ENCODE data around the gene LRRC47.
A peak's percentile ranks its signal among the peaks of the same experiment; 100 is the strongest.

The LRRC47 gene

DNA sequence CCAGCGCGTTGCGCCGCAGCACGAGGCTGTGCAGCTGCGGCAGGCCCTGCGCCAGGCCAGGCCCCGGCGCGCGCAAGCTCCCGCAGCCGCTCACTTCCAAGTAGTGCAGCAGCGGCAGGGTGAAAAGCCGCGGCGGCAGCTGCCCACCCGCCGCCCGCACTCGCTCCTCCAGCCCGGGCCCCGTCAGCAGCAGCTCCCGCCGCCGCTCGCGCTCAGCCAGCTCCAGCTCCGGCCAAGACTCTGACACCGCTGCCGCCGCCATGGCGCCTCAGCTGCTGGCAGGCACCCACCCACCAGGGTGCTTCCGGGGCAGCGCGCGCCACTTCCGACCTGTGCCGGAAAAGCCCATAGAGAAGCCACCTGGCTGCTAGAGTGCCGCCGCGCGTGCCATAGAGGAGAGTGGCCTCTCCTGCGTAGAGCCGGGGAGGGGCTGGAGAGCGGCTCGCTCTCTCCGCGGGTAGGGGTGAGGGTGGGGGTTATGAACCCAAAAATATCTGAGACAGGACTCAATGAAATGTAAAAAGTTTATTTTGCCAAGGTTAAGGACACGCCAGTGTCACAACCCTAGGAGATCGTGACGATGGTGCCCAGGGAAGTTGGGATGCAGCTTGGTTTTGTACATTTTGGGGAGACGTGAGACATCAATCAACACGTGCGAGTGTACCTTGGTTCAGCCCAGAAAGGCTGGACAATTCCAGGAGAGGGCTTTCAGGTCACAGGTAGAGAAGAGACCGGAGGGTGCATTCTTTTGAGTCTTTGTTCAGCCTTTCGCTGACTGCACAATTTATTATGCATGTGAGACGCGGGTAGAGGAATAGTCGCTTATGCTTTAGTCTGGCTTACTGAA, at the start of gene LRRC47:
Gene LRRC47 (minus strand): TSS at position 284 of the 847 bp plus-strand sequence. CDS start 22 bp downstream, at position 262.
- Histone ChIP-seq H3K4me3 (peak within 1 kb of the TSS; percentile 80 to 97), H3K4me1 (peaks cover 0 to 48% (median 33%) of the 10 kb centered on the region in 4 donors), H3K27me3 (peaks cover 0 to 8% of the 10 kb centered on the region in 2 donors), H3K27ac (peak within 1 kb of the TSS; percentile 69 to 74), H3K9me3 (no peaks in the 10 kb centered on the region), H3K36me3 (peaks cover 0 to 12% (median 0%) of the 10 kb centered on the region in 3 donors)
- intact Hi-C loops (cut with DNase I; ENCODE audit: low total_unique reads), result no loop called here
- TF ChIP-seq, protein P1, sequence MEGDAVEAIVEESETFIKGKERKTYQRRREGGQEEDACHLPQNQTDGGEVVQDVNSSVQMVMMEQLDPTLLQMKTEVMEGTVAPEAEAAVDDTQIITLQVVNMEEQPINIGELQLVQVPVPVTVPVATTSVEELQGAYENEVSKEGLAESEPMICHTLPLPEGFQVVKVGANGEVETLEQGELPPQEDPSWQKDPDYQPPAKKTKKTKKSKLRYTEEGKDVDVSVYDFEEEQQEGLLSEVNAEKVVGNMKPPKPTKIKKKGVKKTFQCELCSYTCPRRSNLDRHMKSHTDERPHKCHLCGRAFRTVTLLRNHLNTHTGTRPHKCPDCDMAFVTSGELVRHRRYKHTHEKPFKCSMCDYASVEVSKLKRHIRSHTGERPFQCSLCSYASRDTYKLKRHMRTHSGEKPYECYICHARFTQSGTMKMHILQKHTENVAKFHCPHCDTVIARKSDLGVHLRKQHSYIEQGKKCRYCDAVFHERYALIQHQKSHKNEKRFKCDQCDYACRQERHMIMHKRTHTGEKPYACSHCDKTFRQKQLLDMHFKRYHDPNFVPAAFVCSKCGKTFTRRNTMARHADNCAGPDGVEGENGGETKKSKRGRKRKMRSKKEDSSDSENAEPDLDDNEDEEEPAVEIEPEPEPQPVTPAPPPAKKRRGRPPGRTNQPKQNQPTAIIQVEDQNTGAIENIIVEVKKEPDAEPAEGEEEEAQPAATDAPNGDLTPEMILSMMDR (IDR thresholded peaks at IDR 0.05), result peak in 1 of 2 experiments; percentile 6
- peak; percentile 93 to 96 for DNase-seq

- H3K36me3 ChIP-seq, result peaks cover 67 to 94% (median 81%) of the 10 kb centered on the region in 3 donors
- H3K4me1 ChIP-seq, result no peaks in the 10 kb centered on the region
- H3K9me3 ChIP-seq, result no peaks in the 10 kb centered on the region
- DNase-seq, result no peak
- intact Hi-C loops (cut with DNase I; ENCODE audit: low total_unique reads), result no loop called here
- H3K27me3 ChIP-seq, result no peaks in the 10 kb centered on the region
- TF ChIP-seq, protein P1 (IDR thresholded peaks at IDR 0.05), result no peak
- H3K4me3 ChIP-seq, result no peak overlapping the region
- no peak overlapping the region for H3K27ac ChIP-seq
These were observed 46.6 kb upstream of the LRRC47 start for GRCh38 chr1:3842912-3843311.

DNA sequence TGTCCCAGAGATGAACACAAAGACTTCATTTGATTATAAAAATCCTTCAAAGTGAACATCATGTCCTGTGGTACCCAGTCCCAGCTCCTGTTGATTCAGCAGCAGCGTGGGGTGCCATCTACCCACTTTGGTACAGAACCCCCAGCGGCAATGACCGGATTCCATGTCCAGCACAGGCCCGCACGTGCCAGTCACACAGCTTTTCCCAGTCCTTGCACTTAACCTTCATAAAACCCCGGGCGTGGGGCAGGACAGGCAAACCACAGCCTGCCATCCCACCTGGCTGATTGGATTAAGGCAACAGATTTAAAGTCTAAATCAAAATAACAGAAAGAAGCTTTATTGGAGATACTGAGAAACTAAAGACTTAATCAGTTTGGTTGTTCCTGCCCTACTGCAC, 45.2 kb upstream of the LRRC47 start:
- intact Hi-C loops (cut with DNase I; ENCODE audit: low total_unique reads), result no loop called here
- Histone ChIP-seq H3K36me3 (peaks cover 70 to 94% (median 82%) of the 10 kb centered on the region in 3 donors), H3K4me3 (no peak overlapping the region), H3K27me3 (no peaks in the 10 kb centered on the region), H3K9me3 (peaks cover 0 to 4% (median 0%) of the 10 kb centered on the region in 3 donors), H3K27ac (no peak overlapping the region), H3K4me1 (no peaks in the 10 kb centered on the region)
- DNase-seq, result no peak
- TF ChIP-seq, protein P1 (IDR thresholded peaks at IDR 0.05), result no peak

DNA sequence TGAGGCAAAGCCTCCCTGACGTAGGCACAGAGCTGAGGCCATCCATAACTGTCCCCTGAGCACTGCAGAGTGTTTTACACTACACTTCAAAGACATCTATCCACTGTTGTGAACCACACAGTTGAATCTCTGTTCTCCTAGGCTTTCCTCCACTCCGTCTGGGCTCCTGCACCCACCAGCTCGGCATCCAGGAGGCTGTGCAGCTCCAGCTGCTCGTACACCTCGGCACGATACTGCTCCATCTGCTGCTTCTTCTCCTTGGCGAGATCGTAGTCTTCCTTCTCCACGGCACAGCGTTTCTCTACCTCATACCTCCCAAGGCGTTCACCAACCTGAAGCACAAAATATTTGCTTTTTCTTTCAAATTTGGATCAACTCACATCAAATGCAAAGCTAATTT, 42.5 kb upstream of the LRRC47 start:
- Histone ChIP-seq H3K27ac (no peak overlapping the region), H3K4me3 (no peak overlapping the region), H3K27me3 (no peaks in the 10 kb centered on the region), H3K36me3 (peaks cover 66 to 99% (median 89%) of the 10 kb centered on the region in 3 donors), H3K4me1 (no peaks in the 10 kb centered on the region), H3K9me3 (peaks cover 0 to 4% (median 0%) of the 10 kb centered on the region in 3 donors)
- TF ChIP-seq, protein P1 (IDR thresholded peaks at IDR 0.05), result no peak
- intact Hi-C loops (cut with DNase I; ENCODE audit: low total_unique reads), result no loop called here
- DNase-seq, result no peak

DNA sequence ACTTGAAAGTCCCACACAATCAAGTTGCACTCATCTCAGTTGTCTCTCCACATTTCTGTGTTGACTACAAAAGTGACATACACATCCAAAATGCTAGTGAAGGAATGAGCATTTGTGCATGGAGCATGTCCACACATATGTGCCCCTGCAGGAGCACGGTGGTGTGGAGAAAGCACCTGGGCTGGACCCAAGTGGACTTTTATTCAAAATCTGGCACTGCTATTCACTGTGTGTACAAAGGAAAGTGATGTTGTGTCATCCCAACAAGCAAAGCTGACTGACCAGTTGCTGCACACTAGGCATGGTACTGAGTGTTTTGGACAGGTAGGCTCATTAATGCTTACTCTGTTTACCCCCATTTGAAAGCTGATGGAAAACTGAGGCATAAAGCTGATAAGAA, 41.4 kb upstream of the LRRC47 start:
- Histone ChIP-seq H3K27ac (no peak overlapping the region), H3K27me3 (no peaks in the 10 kb centered on the region), H3K4me3 (no peak overlapping the region), H3K36me3 (peaks cover 66 to 99% (median 91%) of the 10 kb centered on the region in 3 donors), H3K4me1 (no peaks in the 10 kb centered on the region), H3K9me3 (peaks cover 0 to 4% (median 0%) of the 10 kb centered on the region in 3 donors)
- intact Hi-C loops (cut with DNase I; ENCODE audit: low total_unique reads), result no loop called here
- TF ChIP-seq, protein P1 (IDR thresholded peaks at IDR 0.05), result no peak
- no peak for DNase-seq

Data from tibial artery (tissue), 4 donors.